Ishikawa (cell line): ENCODE results near the gene ZNF266.

Experiments used
- CEBPB ChIP-seq: IDR thresholded peaks from 2 replicates; pipeline ENCODE4 v1.6.1; 2012
- CREB1 ChIP-seq: IDR thresholded peaks from 2 replicates; pipeline ENCODE4 v1.6.1; 2012; ENCODE audit warnings: low read depth
- EGR1 ChIP-seq: IDR thresholded peaks from 2 replicates; pipeline ENCODE4 v1.6.1; 2012
- EP300 ChIP-seq: IDR thresholded peaks from 2 replicates; pipeline ENCODE4 v1.6.1; 2012; ENCODE audit warnings: borderline replicate concordance
- FOXM1 ChIP-seq: IDR thresholded peaks from 2 replicates; pipeline ENCODE4 v1.6.1; 2012; ENCODE audit warnings: low read depth, borderline replicate concordance
- MAX ChIP-seq: IDR thresholded peaks from 2 replicates; pipeline ENCODE4 v1.6.1; 2012
- NFIC ChIP-seq: IDR thresholded peaks from 2 replicates; pipeline ENCODE4 v1.6.1; 2012
- RAD21 ChIP-seq: IDR thresholded peaks from 2 replicates; pipeline ENCODE4 v1.6.1; 2012; ENCODE audit warnings: low read depth
- REST ChIP-seq: IDR thresholded peaks from 2 replicates; pipeline ENCODE4 v1.6.1; 2012; ENCODE audit warnings: low read depth, mild to moderate bottlenecking
- TAF1 ChIP-seq: IDR thresholded peaks from 2 replicates; pipeline ENCODE4 v1.6.1; 2012; ENCODE audit warnings: low read depth, mild to moderate bottlenecking
- TCF12 ChIP-seq: IDR thresholded peaks from 2 replicates; pipeline ENCODE4 v1.6.1; 2012; ENCODE audit warnings: low read depth
- TEAD4 ChIP-seq: IDR thresholded peaks from 2 replicates; pipeline ENCODE4 v1.6.1; 2012
- USF1 ChIP-seq: IDR thresholded peaks from 2 replicates; pipeline ENCODE4 v1.6.1; 2012
- YY1 ChIP-seq: IDR thresholded peaks from 2 replicates; pipeline ENCODE4 v1.6.1; 2012; ENCODE audit warnings: low read depth
- ZBTB7A ChIP-seq: IDR thresholded peaks from 2 replicates; pipeline ENCODE4 v1.6.1; 2012; ENCODE audit warnings: low read depth

The ZNF266 gene

GRCh38 chr19:9435279-9436268 is at the start of gene ZNF266:
Gene ZNF266 (minus strand): TSS chr19:9435573. CDS start chr19:9420089, 15,484 bp downstream.
- TF ChIP-seq USF1 (0 out of 2 replicates have a peak, but pooled peaks have one; percentile 5), TAF1 (peak; percentile 63; the same call in 1 of the 2 replicates), CEBPB (no peak), TEAD4 (0 out of 2 replicates have a peak, but pooled peaks have one; percentile 9), FOXM1 (no peak), CREB1 (peak; percentile 82), TCF12 (peak; percentile 46; the same call in 1 of the 2 replicates), EP300 (no peak), YY1 (0 out of 2 replicates have a peak, but pooled peaks have one; percentile 35), MAX (peak; percentile 70)

GRCh38 chr19:9485140-9485539 is 49.8 kb upstream of the ZNF266 start:
- no peak for TF ChIP-seq RAD21

- no peak for TF ChIP-seq YY1
- TF ChIP-seq ZBTB7A, result no peak
- TF ChIP-seq TCF12, result no peak
- TF ChIP-seq REST, result no peak
- no peak for TF ChIP-seq EP300
- no peak for TF ChIP-seq FOXM1
- TF ChIP-seq TEAD4, result no peak
- no peak for TF ChIP-seq EGR1
- no peak for TF ChIP-seq RAD21
- TF ChIP-seq CREB1, result no peak
- no peak for TF ChIP-seq TAF1
- no peak for TF ChIP-seq USF1
- TF ChIP-seq CEBPB, result no peak
- no peak for TF ChIP-seq NFIC
- TF ChIP-seq MAX, result no peak
Observed at GRCh38 chr19:9474975-9475374, 39.6 kb upstream of the ZNF266 start.

GRCh38 chr19:9467161-9467560 is 31.8 kb upstream of the ZNF266 start:
- no peak for TF ChIP-seq TCF12
- no peak for TF ChIP-seq TEAD4
- TF ChIP-seq EP300, result no peak
- no peak for TF ChIP-seq TAF1
- TF ChIP-seq EGR1, result no peak
- no peak for TF ChIP-seq USF1
- TF ChIP-seq REST, result no peak
- no peak for TF ChIP-seq NFIC
- TF ChIP-seq RAD21, result no peak
- TF ChIP-seq ZBTB7A, result no peak
- TF ChIP-seq MAX, result no peak
- no peak for TF ChIP-seq FOXM1
- no peak for TF ChIP-seq YY1
- TF ChIP-seq CREB1, result no peak
- no peak for TF ChIP-seq CEBPB

GRCh38 chr19:9461938-9462337 is 26.6 kb upstream of the ZNF266 start:
- TF ChIP-seq TEAD4, result no peak
- no peak for TF ChIP-seq TAF1
- no peak for TF ChIP-seq MAX
- TF ChIP-seq FOXM1, result no peak
- TF ChIP-seq RAD21, result no peak
- TF ChIP-seq ZBTB7A, result no peak
- TF ChIP-seq YY1, result no peak
- no peak for TF ChIP-seq TCF12
- TF ChIP-seq USF1, result no peak
- TF ChIP-seq CEBPB, result no peak
- no peak for TF ChIP-seq EP300
- TF ChIP-seq EGR1, result no peak
- no peak for TF ChIP-seq CREB1
- no peak for TF ChIP-seq NFIC
